RWPE2 (cell line): ENCODE measurements around the gene PSMC3IP.

Experiments used
- ATAC-seq: fragments of 200-7000 bp; cut with Tn5 transposase; 3 replicates; pipeline ENCODE4 v1.9.1; 2021; ENCODE audit warnings: low read depth
- DNase-seq: peaks from one replicate; pipeline ENCODE4 v3.0.0-alpha.2; 2020; ENCODE audit warnings: low spot score
- H3K27ac ChIP-seq: fragments of 450-650 bp; 2 replicates; pipeline ENCODE4 v1.5.1; 2017; ENCODE audit warnings: mild to moderate bottlenecking; ENCODE audit not compliant: poor library complexity, severe bottlenecking
- H3K27me3 ChIP-seq: fragments of 250-450 bp; sonication (Bioruptor Pico); 2 replicates; pipeline ENCODE4 v1.5.1; 2021; ENCODE audit warnings: mild to moderate bottlenecking, moderate library complexity; ENCODE audit not compliant: insufficient read depth, poor library complexity, severe bottlenecking
- H3K36me3 ChIP-seq: fragments of 250-450 bp; sonication (Bioruptor Pico); 2 replicates; pipeline ENCODE4 v1.5.1; 2020; ENCODE audit warnings: low read depth, mild to moderate bottlenecking, moderate library complexity
- H3K4me1 ChIP-seq: fragments of 250-450 bp; sonication (Bioruptor Pico); 2 replicates; pipeline ENCODE4 v1.5.1; 2021; ENCODE audit warnings: mild to moderate bottlenecking, moderate library complexity; ENCODE audit not compliant: insufficient read depth, poor library complexity, severe bottlenecking
- H3K4me3 ChIP-seq: fragments of 250-450 bp; sonication (Bioruptor Pico); 2 replicates; pipeline ENCODE4 v1.5.1; 2021; ENCODE audit warnings: mild to moderate bottlenecking, moderate library complexity; ENCODE audit not compliant: severe bottlenecking
- H3K9me3 ChIP-seq: fragments of 250-450 bp; sonication (Bioruptor Pico); 2 replicates; pipeline ENCODE4 v1.5.1; 2021; ENCODE audit warnings: mild to moderate bottlenecking, moderate library complexity; ENCODE audit not compliant: severe bottlenecking
- TF ChIP-seq, protein P1 (sequence below): fragments of 450-650 bp; IDR thresholded peaks from one replicate; pipeline ENCODE4 v1.5.1; 2017; ENCODE audit warnings: mild to moderate bottlenecking, moderate library complexity; ENCODE audit not compliant: poor library complexity, severe bottlenecking

PSMC3IP gene

DNA sequence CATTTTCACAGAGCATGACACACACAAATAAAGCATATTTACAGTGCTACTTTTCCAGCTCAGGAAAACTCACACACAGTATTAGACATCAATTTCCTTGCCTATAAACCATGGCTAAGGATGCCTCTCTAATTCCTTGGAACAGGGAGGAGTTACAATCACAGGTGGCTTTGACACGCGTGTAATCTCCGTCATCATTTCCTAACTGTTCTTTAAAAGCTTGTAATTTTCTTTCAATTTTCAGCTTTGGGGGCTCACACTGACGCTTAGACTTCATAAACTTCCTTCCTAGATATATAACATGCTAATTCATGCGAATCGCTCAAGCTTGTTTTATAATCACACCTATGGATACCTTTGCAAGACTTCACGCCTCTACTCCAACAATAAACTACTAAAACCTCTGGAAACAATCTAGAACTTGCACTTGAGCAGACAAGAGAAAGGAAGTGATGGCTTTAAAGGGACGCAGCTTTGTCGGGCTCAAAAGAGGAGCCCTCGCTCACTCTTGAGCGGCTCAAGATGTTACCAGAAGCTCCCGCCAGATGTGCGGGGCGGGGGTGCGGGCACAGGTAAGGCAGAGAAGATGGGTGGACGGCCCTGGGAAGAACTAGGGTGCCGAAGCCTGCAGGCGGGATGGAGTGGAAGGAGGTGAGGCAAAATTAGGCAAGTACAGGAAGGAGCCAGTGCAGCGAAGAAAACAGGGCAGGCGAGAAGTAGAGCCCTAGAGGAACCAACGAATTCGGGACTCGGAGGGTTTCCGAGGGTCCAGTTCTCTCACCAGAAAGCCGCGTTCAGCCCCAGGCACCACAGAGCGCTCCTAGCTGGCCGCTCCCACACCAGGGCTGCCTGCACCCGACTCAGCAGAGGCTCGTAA is 31.0 kb upstream of the PSMC3IP start:
- DNase-seq = no peak
- Histone ChIP-seq H3K4me3 (peak overlapping the region; percentile 61), H3K9me3 (no peaks in the 10 kb centered on the region), H3K4me1 (peaks cover 3% of the 10 kb centered on the region), H3K27ac (peak overlapping the region; percentile 77), H3K27me3 (no peaks in the 10 kb centered on the region), H3K36me3 (peaks cover 31% of the 10 kb centered on the region)
- ATAC-seq = peak; percentile 67
- TF ChIP-seq, protein P1, sequence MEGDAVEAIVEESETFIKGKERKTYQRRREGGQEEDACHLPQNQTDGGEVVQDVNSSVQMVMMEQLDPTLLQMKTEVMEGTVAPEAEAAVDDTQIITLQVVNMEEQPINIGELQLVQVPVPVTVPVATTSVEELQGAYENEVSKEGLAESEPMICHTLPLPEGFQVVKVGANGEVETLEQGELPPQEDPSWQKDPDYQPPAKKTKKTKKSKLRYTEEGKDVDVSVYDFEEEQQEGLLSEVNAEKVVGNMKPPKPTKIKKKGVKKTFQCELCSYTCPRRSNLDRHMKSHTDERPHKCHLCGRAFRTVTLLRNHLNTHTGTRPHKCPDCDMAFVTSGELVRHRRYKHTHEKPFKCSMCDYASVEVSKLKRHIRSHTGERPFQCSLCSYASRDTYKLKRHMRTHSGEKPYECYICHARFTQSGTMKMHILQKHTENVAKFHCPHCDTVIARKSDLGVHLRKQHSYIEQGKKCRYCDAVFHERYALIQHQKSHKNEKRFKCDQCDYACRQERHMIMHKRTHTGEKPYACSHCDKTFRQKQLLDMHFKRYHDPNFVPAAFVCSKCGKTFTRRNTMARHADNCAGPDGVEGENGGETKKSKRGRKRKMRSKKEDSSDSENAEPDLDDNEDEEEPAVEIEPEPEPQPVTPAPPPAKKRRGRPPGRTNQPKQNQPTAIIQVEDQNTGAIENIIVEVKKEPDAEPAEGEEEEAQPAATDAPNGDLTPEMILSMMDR = no peak

DNA sequence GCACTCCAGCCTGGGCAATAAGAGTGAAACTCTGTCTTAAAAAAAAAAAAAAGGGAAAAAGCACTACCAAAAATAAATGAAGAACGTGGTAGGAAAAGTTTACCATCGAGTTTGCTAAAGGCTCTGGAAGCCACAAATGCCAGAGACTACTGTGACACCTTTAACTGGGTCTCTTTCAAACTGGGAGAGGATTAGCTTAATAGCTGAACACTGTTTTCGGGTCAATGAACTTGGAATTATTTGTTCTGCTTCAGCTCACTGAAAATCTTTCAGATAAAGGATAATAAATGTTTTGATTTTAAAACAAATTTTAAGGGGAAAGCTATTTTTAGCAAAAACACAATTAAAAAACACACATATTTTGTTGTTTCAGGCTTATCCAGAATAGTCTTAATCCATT is 30.2 kb upstream of the PSMC3IP start:
- peaks cover 28% of the 10 kb centered on the region for H3K36me3 ChIP-seq
- peak overlapping the region; percentile 61 for H3K4me3 ChIP-seq
- no peaks in the 10 kb centered on the region for H3K27me3 ChIP-seq
- ATAC-seq (no peak), DNase-seq (no peak)
- peaks cover 3% of the 10 kb centered on the region for H3K4me1 ChIP-seq
- TF ChIP-seq, protein P1 = no peak
- H3K9me3 ChIP-seq = no peaks in the 10 kb centered on the region
- H3K27ac ChIP-seq = no peak overlapping the region

DNA sequence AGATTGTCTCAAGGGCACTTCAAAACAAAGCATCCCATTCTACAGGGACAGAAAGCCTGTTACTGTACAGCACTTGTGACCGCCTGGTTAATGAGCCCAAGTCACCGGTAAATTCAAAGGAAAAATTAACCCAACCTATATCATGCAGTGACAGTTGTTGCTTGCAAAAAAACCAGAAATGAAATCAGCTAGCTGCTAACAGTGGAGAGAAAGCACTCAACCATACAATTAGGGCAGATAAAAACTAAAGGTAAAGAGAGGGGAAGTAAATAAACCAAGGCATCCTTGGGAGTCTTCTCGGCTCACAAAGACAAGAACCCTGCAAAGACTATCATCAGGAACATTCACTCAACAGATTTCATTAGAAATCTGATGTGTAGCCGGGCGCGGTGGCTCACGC is 25.8 kb upstream of the PSMC3IP start:
- DNase-seq = no peak
- H3K36me3 ChIP-seq = peaks cover 6% of the 10 kb centered on the region; the same call in 1 of the 2 replicates
- TF ChIP-seq, protein P1 = no peak
- no peak overlapping the region for H3K27ac ChIP-seq
- no peak overlapping the region for H3K4me3 ChIP-seq
- H3K4me1 ChIP-seq = peaks cover 3% of the 10 kb centered on the region
- H3K9me3 ChIP-seq = no peaks in the 10 kb centered on the region
- H3K27me3 ChIP-seq = no peaks in the 10 kb centered on the region
- ATAC-seq = no peak

DNA sequence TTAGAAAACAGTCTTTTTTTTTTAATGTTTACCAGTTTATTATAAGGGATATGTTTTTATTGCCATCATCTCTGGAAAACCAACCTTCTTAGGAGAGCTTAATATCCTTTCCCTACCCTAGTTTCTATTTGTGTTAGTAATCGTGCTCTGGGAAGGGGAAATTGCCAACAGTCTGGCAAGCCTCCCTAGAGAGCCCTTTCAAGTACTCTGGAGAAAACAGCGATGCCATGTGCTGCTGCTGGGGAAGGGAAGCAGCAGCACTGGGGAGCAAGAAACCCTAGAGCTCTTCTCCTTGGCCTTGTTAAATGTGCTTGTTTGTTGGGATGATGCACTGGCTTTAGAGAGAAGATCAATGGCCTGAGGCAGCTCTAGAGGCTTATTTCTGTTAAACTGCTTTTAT is 21.4 kb upstream of the PSMC3IP start:
- no peak for DNase-seq
- Histone ChIP-seq H3K36me3 (peaks cover 10% of the 10 kb centered on the region; the same call in 1 of the 2 replicates), H3K27ac (no peak overlapping the region), H3K27me3 (no peaks in the 10 kb centered on the region), H3K4me3 (no peak overlapping the region), H3K4me1 (no peaks in the 10 kb centered on the region), H3K9me3 (no peaks in the 10 kb centered on the region)
- TF ChIP-seq, protein P1 = no peak
- ATAC-seq = no peak

DNA sequence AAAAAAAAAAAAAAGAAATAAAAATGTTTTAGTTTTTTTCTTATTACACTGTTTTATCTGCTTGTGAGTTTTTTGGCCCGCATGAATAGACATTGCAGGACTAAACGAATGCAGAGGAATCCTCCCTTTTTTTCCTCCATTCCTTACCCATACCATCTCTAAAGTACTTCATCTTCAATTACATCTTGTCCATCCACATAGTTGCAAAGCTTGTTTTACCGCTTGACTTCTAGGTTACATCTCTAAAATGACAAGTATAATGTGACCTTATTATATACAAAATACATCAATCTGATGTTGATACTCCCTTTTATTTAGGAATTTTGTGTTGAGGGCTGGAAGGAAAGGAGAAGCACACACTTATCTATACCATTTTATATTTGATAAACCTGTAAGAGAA is 18.9 kb upstream of the PSMC3IP start:
- peaks cover 15% of the 10 kb centered on the region for H3K36me3 ChIP-seq
- H3K4me3 ChIP-seq = no peak overlapping the region
- ATAC-seq = no peak
- peaks cover 8% of the 10 kb centered on the region for H3K4me1 ChIP-seq
- TF ChIP-seq, protein P1 = no peak
- H3K9me3 ChIP-seq = no peaks in the 10 kb centered on the region
- H3K27ac ChIP-seq = no peak overlapping the region
- H3K27me3 ChIP-seq = no peaks in the 10 kb centered on the region
- no peak for DNase-seq
